Transverse colon (tissue), 3 donors: ENCODE data around the gene ATPAF2.

Experiments
- CTCF ChIP-seq, 5 experiments: fragments of 200-600 bp in 3 of 5; fragments of 450-650 bp in 2 of 5; sonication (generic) in 3 of 5; IDR thresholded peaks; 1 replicate in 2 of 5; 2 replicates in 3 of 5; pipeline ENCODE4 v1.5.1; 2016 to 2017; ENCODE audit warnings: antibody characterized with exemption in 5 of 5, inconsistent platforms in 3 of 5, mild to moderate bottlenecking in 2 of 5, moderate library complexity in 1 of 5
- EP300 ChIP-seq: sonication (generic); formaldehyde crosslinking; IDR thresholded peaks from one replicate; pipeline ENCODE4 v1.6.1; 2017; ENCODE audit warnings: antibody characterized with exemption, low read depth
- POLR2A ChIP-seq: fragments of 450-650 bp; IDR thresholded peaks from one replicate; pipeline ENCODE4 v1.6.1; 2016; ENCODE audit warnings: antibody characterized with exemption, mild to moderate bottlenecking, moderate library complexity

GRCh38 chr17:18018411-18018921 is 20.5 kb downstream of the ATPAF2 start:
- no peak for TF ChIP-seq CTCF (IDR thresholded peaks at IDR 0.05)
- no peak for TF ChIP-seq POLR2A
- no peak for TF ChIP-seq EP300
